GM21390 (cell line): Measurements from ENCODE around the gene ARF6.
"Not testable (repeated sequence)": the region's sequence is repeated elsewhere in the genome, so short reads cannot be mapped to it uniquely, and the experiment has no call there.

ENCODE experiments used
- ATAC-seq: cut with Tn5 transposase; IDR thresholded peaks from one replicate; pipeline ENCODE4 v1.9.1; 2021; ENCODE audit not compliant: unreplicated experiment

The ARF6 gene

DNA sequence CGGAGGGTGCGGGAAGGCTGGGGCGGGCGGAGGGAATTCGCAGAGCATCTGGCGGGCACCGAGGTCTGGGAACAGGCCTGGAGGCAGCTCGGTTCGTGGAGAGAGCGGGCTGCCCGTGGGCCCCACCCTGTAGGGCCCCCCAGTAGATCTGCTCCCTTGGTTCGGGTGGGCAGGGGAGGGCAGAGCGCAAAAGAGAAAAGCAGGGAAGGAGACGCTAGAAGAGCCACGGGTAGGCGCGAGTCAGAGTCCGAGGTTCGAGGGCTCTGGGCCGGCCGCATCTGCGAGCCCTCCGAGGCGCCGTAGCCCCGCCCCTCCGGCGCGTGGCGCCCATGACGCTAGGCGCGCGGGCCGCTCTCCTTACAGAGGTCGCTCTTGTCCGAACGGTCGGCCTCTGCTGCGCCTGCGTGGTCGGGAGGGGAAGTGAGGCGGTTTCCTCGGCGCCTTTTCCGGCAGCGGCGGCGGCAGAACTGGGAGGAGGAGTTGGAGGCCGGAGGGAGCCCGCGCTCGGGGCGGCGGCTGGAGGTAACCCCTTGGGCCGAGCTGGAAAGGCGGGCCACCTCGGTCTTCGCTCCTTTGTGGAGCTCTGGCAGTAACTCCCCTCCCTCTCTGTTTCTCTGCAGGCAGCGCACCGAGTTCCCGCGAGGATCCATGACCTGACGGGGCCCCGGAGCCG lies at the start of gene ARF6:
Gene ARF6 (plus strand): TSS at position 447 of the 673 bp plus-strand sequence. CDS start 655 bp downstream, outside the sequence.
- ATAC-seq, result peak; percentile 83

DNA sequence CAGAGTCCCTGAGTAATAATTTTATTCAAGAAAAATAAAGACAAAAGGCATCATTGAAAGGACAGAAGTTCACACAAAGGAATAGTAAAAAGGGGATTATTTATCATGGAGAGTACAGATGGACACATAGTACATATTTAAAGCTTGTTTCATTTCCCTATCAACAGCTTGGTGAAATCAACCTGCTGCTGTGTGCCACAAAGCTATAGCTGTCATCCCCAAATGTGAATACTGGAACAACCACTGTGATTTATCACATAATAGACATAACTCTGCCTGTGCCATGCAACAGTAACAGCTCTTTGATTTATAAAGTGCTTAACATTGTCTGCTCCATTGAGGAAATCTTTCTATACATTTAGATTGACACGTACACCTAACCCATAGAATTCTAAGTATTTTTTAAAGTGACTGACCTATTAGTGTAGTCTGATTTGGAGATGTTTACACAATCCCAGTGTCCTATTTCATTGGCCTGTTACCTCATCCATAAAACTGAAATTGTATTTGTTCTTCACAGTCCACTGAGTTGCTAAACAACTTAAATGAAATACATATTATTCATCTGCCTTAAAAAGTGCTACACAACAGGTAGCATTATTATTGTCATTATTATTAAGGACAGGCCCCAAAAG lies 43.6 kb upstream of the ARF6 start:
- ATAC-seq, result no peak

- ATAC-seq, result no peak
These were observed 41.1 kb upstream of the ARF6 start for GRCh38 chr14:49851813-49852212.

GRCh38 chr14:49852301-49853157 lies 40.4 kb upstream of the ARF6 start, which contains the start of gene NEMF:
TSS of gene NEMF (minus strand) at chr14:49852788. CDS start at chr14:49852753, 35 bp downstream.
- ATAC-seq, result peak; percentile 74

DNA sequence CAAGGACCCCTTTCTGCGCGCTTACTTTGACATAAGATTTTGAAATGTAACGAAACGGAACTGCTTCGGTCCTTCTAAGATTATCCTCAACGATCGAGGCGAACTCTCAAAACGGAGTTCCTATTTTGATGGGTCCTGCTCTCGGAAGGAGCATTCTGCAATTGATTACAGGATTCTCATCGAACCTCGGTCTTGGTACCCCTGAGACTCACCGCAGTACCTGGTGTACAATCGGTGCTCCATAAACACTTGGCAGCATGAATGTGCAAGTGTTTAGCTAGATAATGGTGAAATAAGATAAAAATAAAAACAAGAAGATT lies 39.8 kb upstream of the ARF6 start:
- ATAC-seq, result peak; percentile 8

DNA sequence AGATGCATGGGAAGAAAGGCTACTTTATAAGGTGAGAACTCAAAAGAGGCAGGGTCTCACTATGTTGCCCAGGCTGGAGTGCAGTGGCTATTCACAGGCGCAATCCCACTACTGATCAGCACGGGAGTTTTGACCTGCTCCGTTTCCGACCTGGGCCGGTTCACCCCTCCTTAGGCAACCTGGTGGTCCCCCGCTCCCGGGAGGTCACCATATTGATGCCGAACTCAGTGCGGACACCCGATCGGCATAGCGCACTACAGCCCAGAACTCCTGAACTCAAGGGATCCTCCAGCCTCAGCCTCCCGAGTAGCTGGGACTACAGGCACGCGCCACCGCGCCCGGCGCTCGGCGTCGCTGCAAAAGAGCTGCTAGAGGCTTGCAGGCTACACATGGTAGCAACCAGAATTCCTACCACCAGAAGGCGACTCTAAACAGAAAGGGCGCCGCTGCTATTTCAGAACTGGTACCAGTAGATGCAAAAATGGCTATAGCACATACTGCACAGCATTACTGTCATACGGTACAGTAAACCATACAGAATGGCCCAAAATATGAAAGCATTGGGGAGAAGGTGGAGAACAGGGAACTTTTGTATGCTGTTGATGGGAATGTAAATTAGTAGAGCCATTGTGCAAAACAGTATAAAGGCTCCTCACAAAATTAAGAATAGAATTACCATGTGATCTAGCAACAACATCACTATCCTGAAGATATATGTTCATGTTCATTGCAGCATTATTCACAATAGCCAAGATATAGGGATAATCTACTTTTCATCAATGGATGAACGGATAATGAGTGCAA lies 39.1 kb upstream of the ARF6 start:
- ATAC-seq, result peak; percentile 61

DNA sequence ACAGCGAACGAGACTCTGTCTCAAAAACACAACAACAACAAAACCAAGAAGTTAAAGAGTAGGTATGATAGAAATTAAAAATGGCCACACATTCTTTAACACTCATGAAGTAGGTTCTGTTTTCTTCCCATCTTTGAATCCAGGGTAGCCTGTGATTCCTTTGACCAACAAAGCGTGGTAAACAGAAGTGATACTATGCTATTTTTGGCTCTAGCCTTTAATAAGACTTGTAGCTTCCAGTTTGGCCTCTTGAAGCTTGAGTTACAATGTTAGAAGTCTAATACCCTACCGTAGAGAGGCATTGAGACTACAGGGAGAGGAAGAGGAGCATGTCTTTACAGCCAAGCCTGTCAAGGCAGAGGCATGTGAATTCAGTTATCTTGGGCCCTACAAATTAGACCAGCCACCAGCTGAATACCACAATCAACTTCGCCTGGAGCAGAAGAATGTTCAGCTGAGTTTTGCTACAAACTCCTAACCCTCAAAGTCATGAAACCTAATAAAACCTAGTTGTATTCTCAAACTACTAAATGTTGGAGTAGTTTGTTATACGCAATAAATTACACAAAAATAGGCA lies 35.4 kb upstream of the ARF6 start:
- no peak for ATAC-seq

DNA sequence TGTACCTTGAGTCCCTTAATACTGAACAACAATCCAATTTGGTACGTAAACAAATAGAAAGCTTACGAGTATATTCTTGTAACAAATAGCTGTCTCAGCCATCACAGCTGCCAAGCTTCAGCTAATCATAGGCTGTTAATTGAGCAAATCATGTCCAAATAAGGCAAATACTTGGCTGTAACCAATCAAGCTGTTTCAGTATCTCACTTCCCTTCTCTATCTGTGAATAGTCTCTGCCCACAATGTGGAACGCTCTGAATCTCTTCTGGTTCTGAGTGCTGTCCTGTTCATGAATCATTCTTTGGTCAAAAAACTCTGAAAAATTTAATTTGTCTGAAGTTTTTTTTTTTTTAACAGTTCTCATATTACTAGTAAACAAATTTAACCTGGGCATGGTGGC lies 34.5 kb upstream of the ARF6 start:
- ATAC-seq, result no peak

DNA sequence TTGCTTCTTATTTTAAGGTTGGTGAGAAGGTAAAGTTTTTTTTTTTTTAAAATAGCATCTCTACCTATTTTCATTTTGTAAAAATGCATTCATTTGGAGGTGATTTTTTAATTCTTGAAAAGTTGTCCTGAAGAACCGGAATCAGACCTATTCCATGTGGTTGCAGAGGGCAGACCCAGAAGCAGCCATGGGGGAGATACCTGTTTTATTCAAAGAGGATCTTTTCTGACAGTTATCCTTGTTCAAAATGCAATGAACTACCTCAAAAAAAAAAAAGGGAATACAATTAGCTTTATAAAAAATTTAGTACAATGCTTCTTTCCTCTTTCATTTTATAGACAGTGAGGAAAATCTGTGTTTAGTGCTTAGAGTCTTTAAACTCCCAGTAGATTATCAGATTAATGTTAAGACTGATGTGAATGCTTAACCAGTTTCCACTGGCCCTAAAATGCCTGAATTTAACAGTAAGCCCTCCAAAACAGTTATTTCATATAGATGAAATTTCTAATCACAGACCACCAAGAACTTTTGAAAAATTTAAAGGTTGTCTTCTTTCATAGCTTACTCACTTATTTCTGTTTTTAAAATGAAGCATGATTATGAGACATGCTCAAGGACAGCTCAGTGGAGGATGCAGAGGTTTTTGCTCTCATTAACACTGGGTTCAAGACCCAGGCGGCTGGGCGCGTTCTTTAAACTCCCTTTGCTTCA lies 31.7 kb upstream of the ARF6 start:
- ATAC-seq, result no peak

- no peak for ATAC-seq
These were observed 31.2 kb upstream of the ARF6 start for GRCh38 chr14:49861699-49862088.

DNA sequence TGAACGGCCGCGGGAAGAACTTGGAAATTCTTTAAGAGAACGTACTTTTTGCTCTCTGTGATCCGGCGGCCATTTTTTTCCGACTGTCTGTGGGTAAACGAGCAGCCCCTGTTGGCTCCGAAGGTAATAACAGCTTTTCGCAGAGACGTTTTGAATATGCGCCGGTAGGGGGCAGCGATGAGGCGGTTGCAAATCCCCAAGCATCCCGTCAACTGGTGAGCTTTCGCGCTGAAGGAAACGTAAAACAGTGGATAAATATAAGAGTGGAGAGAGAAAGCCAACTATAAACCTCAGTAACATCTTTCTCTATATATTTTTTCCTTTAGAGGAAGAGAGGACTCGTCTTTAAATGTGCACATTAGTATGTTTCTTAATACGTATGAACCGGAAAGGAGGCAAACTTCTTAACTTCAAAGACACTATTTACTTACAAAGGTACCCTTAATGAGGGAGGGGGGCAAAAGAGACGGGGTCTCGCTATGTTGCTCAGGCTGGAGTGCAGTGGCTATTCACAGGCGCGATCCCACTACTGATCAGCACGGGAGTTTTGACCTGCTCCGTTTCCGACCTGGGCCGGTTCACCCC lies 30.7 kb upstream of the ARF6 start:
- no peak for ATAC-seq

GRCh38 chr14:49863487-49864281 lies 29.2 kb upstream of the ARF6 start:
- ATAC-seq, result no peak

GRCh38 chr14:49865431-49865859 lies 27.4 kb upstream of the ARF6 start:
- no peak for ATAC-seq

- peak; percentile 82 for ATAC-seq
These were observed 24.8 kb upstream of the ARF6 start for GRCh38 chr14:49867831-49868719.

DNA sequence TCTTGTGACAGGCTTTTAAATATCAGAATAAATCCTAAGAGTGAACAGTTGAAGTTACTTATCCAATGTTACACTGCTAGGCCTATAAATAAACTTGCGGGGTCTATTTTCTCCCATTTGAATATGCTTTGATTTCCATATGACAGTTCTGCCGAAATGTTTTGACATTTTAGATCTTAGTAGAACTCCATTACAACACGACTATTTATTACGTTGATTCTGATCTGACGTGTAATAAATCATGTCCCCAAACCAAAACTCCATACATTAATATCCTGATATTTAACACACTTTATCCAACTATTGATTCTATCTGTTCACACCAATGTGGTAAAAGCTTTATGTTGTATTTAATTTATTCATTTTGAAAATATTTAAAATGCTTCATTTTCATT lies 24.2 kb upstream of the ARF6 start:
- ATAC-seq, result no peak

DNA sequence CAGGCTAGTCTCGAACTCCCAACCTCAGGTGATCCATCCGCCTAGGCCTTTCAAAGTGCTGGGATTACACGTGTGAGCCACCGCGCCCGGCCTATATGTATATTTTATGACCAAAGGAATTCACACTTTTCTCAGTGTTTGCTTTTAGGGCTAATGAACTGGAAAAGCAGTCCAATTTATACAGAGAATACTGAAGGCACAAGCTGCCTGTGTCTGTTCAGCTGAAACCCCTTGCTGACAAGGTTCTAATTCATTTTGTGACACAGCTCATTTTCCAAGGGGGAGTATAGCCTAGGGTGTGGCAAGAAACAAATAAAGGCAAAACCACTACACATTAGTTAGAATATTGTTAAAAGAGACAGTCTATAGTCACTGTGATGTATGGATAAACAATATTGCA lies 22.0 kb upstream of the ARF6 start:
- no peak for ATAC-seq

DNA sequence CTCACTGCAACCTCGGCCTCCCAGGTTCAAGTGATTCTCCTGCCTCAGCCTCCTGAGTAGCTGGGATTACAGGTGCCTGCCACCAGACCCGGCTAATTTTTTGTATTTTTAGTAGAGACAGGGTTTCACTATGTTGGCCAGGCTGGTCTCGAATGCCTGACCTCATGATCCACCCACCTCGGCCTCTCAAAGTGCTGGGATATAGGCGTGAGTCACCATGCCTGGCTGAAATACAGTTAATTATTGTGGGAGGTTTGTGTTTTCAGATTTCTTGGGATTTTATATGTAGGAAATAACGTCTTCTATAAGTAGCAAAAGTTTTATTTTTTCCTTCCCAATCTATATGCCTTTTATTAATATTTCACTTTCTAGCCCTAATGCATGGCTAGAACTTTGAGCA lies 19.3 kb upstream of the ARF6 start:
- not testable (repeated sequence) for ATAC-seq

- ATAC-seq, result no peak
These were observed 17.2 kb upstream of the ARF6 start for GRCh38 chr14:49875640-49876198.
